Activated CD4-positive, alpha-beta T cell treated with anti-CD3 and anti-CD28 coated beads for 36 hours (primary cell): ENCODE measurements around the gene FAM107B. TPM values are rescaled to one million over a fixed set of nuclear protein-coding genes. Genes with fewer than 3 reads are reported as not detected.

Source experiments
- ATAC-seq: fragments of 200-7000 bp; cut with Tn5 transposase; one replicate; pipeline ENCODE4 v1.10.0; 2021; ENCODE audit warnings: mild to moderate bottlenecking, moderate library complexity
- CTCF ChIA-PET: fragments of 350-600 bp; sonication (Branson Sonifier 250); formaldehyde crosslinking; loops from one replicate; lab custom pipeline; 2021; ENCODE audit warnings: antibody characterized with exemption; lab: Charles Lee
- POLR2A ChIA-PET: fragments of 350-600 bp; sonication (Branson Sonifier 250); formaldehyde crosslinking; loops from one replicate; lab custom pipeline; 2021; ENCODE audit warnings: antibody characterized with exemption, inconsistent platforms; lab: Charles Lee
- DNase-seq: peaks from one replicate; pipeline ENCODE4 v3.0.0-alpha.2; 2020
- H3K27ac Mint-ChIP-seq: one replicate; pipeline ENCODE4 v1.8.0; 2021; ENCODE audit warnings: mixed read lengths
- H3K27me3 Mint-ChIP-seq: one replicate; pipeline ENCODE4 v1.8.0; 2021; ENCODE audit warnings: mixed read lengths
- H3K36me3 Mint-ChIP-seq: one replicate; pipeline ENCODE4 v1.8.0; 2021; ENCODE audit warnings: low read depth, mixed read lengths
- H3K4me1 Mint-ChIP-seq: one replicate; pipeline ENCODE4 v1.8.0; 2021; ENCODE audit warnings: mixed read lengths
- H3K4me3 Mint-ChIP-seq: one replicate; pipeline ENCODE4 v1.8.0; 2021; ENCODE audit warnings: mild to moderate bottlenecking, moderate library complexity, mixed read lengths
- H3K9me3 Mint-ChIP-seq: one replicate; pipeline ENCODE4 v1.8.0; 2021; ENCODE audit warnings: low read depth, mixed read lengths
- intact Hi-C, 2 experiments: fragments of 100-400 bp; cut with DNase I in 1 of 2; cut with micrococcal nuclease in 1 of 2; formaldehyde crosslinking; loops; one replicate each; pipeline versions ENCODE4 v1.14.2 to v1.15.1; 2022 to 2024; cut with DNase I, micrococcal nuclease
- total RNA-seq, 2 experiments: library from RNA; stranded (reverse); gene quantifications; one replicate each; pipeline ENCODE4 v1.2.3, GENCODE V29; 2021

The FAM107B gene
- total RNA-seq, 2 experiments from 2014 or later, result 126 to 148 TPM

DNA sequence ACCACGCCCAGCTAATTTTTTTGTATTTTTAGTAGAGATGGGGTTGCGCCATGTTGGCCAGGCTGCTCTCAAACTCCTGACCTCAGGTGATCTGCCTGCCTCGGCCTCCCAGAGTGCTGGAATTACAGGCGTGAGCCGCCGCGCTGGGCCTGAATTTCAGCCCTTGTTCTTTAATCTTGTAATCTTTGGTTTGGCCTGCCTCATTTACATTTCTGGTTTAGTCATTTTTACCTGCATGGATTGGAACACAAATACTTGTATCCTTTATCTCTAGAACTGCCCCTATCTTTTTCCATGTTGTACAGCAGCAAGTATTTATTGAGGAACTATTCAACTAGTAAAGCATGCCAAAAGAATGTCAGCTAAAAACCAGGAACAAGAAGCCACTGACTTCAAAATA, 248.4 kb downstream of the FAM107B start:
- no peak for ATAC-seq

DNA sequence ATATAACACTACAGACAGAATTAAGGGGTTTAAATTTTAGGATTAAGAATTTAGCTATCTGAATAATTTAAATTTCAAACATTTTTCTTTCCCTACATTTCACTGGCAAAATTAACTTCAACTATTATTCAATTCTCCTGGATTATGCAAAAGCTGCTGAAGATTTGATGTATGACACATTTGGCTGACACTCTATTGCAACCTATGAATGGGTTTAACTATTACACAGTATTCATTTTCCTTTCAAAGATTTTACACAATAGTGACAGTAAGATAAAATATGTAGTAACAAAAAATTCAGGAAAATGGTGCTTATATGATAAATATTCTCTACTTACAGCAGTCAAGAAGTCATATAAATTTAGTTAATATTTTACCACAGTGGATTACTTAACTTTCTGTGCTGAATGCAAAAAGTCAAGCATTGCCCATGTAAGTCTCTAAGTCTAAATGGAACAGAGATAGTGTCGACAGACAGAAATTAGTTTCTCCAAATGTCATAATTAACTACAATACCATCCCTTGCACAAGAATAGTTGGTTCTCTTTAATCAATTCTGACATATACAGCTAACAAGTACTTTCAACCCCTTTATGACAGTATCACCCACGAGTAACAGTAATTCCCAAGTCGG, 249.9 kb downstream of the FAM107B start:
- ChIA-PET POLR2A (no interaction called here), CTCF (interaction anchor here (1.1 to 2.7 kb wide), 4 partner anchors 12 to 313 kb away, joined by 4 to 9 read pairs (median 6); partner anchors contain the start of genes CDNF, HSPA14 and MSANTD7)
- DNase-seq, result no peak
- Mint-ChIP-seq H3K27me3 (no peaks in the 10 kb centered on the region), H3K9me3 (no peaks in the 10 kb centered on the region), H3K27ac (peak overlapping the region; percentile 19), H3K4me3 (no peak overlapping the region), H3K4me1 (peaks cover 64% of the 10 kb centered on the region), H3K36me3 (peaks cover 68% of the 10 kb centered on the region)
- intact Hi-C loops, result loop anchor here in 1 of 2 experiments (5.0 kb wide), 1 partner anchor 47 kb away; no protein-coding TSS in a partner anchor
- ATAC-seq, result no peak

More for the DNA sequence above, 248.4 kb downstream of the FAM107B start:
- Mint-ChIP-seq H3K9me3 (no peaks in the 10 kb centered on the region), H3K27me3 (no peaks in the 10 kb centered on the region), H3K4me1 (peaks cover 78% of the 10 kb centered on the region), H3K36me3 (peaks cover 65% of the 10 kb centered on the region), H3K27ac (peak overlapping the region; percentile 29), H3K4me3 (no peak overlapping the region)
- CTCF ChIA-PET, result interaction anchor here (0.6 to 1.6 kb wide), 2 partner anchors 17 to 28 kb away, joined by 3 to 12 read pairs; no protein-coding TSS in a partner anchor
- DNase-seq, result no peak
- intact Hi-C loops, result loop anchor here in 1 of 2 experiments (2.0 to 5.0 kb wide), 2 partner anchors 20 to 46 kb away; no protein-coding TSS in a partner anchor
- POLR2A ChIA-PET, result no interaction called here

DNA sequence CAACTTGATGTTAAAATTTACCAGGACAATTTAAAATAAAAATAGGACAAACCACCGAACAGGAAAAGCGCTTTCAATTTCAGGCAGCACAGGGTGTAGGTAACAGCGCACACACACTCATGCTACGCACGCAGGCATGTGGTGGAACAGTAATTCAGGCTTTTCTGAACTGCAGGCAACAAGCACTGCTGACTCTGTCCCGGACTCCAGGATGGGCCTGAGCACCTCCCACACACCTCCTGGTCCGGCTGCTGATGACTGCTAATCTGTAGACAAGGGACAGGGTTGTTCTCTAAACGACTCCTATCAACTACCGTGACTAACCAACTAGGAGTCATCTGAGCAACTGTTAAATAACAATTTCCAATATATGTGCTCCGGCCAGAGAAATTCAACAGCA, 251.4 kb downstream of the FAM107B start:
- DNase-seq, result peak; percentile 35
- H3K9me3 Mint-ChIP-seq, result no peaks in the 10 kb centered on the region
- peak; percentile 53 for ATAC-seq
- no peaks in the 10 kb centered on the region for H3K27me3 Mint-ChIP-seq
- H3K27ac Mint-ChIP-seq, result peak overlapping the region; percentile 67
- H3K36me3 Mint-ChIP-seq, result peaks cover 65% of the 10 kb centered on the region
- ChIA-PET CTCF (interaction anchor here (0.7 to 2.7 kb wide), 4 partner anchors 14 to 36 kb away, joined by 3 to 9 read pairs (median 4); no protein-coding TSS in a partner anchor), POLR2A (interaction anchor here (0.6 kb wide), 1 partner anchor 286 kb away, joined by 3 read pairs; no protein-coding TSS in a partner anchor)
- H3K4me1 Mint-ChIP-seq, result peaks cover 52% of the 10 kb centered on the region
- H3K4me3 Mint-ChIP-seq, result no peak overlapping the region
- intact Hi-C loops, result no loop called here

DNA sequence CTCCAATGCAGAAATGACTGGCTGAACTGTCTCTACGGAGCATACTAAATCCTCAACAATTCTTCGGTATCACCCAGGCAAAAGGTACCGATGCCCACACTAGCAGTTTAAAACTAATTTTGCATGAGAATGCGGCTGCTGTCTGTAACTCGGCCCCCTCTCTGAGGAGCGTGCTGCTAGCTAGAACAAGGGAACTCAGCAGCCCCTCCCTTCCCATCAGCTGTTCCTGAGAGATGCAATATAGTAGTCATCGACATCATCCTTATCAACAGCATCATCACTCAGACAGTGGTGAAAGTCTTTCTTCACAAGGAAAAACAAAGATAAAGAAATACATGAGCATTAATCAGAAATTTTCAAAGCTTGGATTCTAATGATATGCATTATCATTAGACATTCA, 254.9 kb downstream of the FAM107B start:
- ATAC-seq, result no peak
- no peaks in the 10 kb centered on the region for H3K27me3 Mint-ChIP-seq
- H3K4me1 Mint-ChIP-seq, result peaks cover 26% of the 10 kb centered on the region
- peaks cover 1% of the 10 kb centered on the region for H3K9me3 Mint-ChIP-seq
- H3K36me3 Mint-ChIP-seq, result peaks cover 55% of the 10 kb centered on the region
- H3K27ac Mint-ChIP-seq, result no peak overlapping the region
- ChIA-PET POLR2A (interaction anchor here (0.7 kb wide), 1 partner anchor 334 kb away, joined by 3 read pairs; no protein-coding TSS in a partner anchor), CTCF (interaction anchor here (0.9 to 1.7 kb wide), 6 partner anchors 9 to 317 kb away, joined by 3 to 8 read pairs (median 4); no protein-coding TSS in a partner anchor)
- intact Hi-C loops, result no loop called here
- no peak for DNase-seq
- no peak overlapping the region for H3K4me3 Mint-ChIP-seq

DNA sequence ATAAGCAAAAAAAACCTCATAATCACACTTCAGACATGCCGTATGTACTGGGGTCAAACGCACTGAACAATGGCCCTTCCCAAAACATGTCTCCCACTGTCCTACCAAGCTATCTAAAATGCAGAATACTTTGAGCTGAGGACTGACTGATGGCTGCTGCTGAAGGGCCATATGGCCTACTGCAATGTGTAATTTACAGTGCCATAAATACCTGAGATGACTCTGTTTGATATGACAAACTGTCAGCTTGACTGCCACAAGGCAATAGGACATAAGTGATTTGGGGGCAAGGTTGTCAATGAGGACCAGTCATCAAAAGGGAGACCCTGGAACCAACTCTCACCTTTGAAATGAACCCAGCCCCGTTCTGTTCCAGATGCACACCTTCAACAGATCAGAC, 256.5 kb downstream of the FAM107B start:
- intact Hi-C loops, result no loop called here
- Mint-ChIP-seq H3K4me1 (peaks cover 10% of the 10 kb centered on the region), H3K27me3 (no peaks in the 10 kb centered on the region), H3K36me3 (peaks cover 54% of the 10 kb centered on the region), H3K9me3 (peaks cover 1% of the 10 kb centered on the region), H3K27ac (no peak overlapping the region), H3K4me3 (no peak overlapping the region)
- DNase-seq (no peak), ATAC-seq (no peak)
- ChIA-PET POLR2A (no interaction called here), CTCF (interaction anchor here (0.6 to 1.3 kb wide), 3 partner anchors 19 to 40 kb away, joined by 3 to 5 read pairs (median 3); no protein-coding TSS in a partner anchor)

DNA sequence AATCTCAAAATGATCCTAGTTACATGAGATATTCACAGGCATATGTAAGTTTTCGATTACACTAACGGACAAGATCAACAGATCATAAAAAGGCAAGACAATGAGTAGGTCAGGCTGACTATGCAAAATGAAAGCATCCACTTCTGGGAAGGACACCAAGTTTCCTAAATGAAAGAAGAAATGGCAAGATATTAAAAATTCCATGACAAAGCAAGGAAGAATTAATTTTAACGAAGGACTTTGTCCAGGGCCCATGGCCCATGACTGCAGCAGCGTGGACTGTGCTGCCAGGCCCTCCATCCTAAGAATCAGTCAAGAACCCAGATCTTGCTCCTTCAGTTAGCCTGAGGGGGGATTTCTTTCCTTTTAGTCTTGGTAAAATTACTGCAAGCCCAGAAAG, 261.6 kb downstream of the FAM107B start:
- Mint-ChIP-seq H3K4me1 (peaks cover 11% of the 10 kb centered on the region), H3K36me3 (peaks cover 54% of the 10 kb centered on the region), H3K27ac (peak overlapping the region; percentile 1), H3K27me3 (no peaks in the 10 kb centered on the region), H3K4me3 (no peak overlapping the region), H3K9me3 (peaks cover 10% of the 10 kb centered on the region)
- ChIA-PET CTCF (no interaction called here), POLR2A (no interaction called here)
- intact Hi-C loops, result no loop called here
- DNase-seq (no peak), ATAC-seq (no peak)

DNA sequence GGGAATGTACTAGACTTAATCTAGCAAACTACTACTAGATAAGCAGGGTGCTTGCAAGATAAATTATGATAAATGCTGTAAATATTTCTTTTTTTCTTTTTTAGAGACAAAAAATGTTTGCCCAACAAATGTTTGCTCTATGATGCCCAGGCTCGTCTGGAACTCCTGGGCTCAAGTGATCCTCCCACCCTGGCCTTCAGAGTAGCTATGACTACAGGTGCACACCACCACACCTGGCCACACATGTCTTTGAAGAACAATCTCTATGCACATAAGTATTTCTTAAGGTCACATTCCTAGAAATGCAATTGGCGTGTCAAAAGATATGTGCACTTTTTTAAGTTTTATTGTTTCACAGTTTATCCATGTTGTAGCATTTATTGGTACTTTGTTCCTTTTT, 264.4 kb downstream of the FAM107B start:
- POLR2A ChIA-PET, result no interaction called here
- ATAC-seq (no peak), DNase-seq (no peak)
- Mint-ChIP-seq H3K9me3 (peaks cover 9% of the 10 kb centered on the region), H3K4me3 (no peak overlapping the region), H3K27ac (no peak overlapping the region), H3K36me3 (peaks cover 52% of the 10 kb centered on the region), H3K27me3 (no peaks in the 10 kb centered on the region), H3K4me1 (peaks cover 37% of the 10 kb centered on the region)
- CTCF ChIA-PET, result interaction anchor here (1.1 kb wide), 1 partner anchor 32 kb away, joined by 3 read pairs; no protein-coding TSS in a partner anchor
- intact Hi-C loops, result no loop called here

DNA sequence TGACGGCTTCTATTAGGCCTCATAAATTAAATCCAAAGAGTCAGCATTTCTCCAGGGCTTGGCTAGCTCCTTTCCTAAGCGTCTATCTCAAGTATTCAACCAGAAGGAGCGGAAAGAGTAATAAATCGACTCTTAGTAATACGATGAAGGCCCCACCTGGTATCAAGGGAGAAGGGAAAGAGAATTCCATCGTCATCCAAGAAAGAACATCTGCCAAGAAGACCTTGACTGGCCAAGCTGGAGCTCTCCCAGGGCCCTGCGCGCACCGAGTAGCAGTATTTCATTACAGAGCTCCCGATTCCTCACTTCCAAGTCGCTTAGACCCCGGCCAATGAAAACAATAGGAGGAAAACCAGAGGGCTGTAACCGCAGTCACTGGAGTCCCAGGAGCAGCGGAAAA, 266.0 kb downstream of the FAM107B start:
- H3K4me1 Mint-ChIP-seq, result peaks cover 38% of the 10 kb centered on the region
- POLR2A ChIA-PET, result interaction anchor here (1.0 to 2.1 kb wide), 2 partner anchors 97 to 323 kb away, joined by 7 to 12 read pairs; no protein-coding TSS in a partner anchor
- intact Hi-C loops, result loop anchor here (1.0 to 5.0 kb wide), 5 partner anchors 19 to 444 kb away; partner anchors contain the start of gene DCLRE1C (in 1 of the 2)

DNA sequence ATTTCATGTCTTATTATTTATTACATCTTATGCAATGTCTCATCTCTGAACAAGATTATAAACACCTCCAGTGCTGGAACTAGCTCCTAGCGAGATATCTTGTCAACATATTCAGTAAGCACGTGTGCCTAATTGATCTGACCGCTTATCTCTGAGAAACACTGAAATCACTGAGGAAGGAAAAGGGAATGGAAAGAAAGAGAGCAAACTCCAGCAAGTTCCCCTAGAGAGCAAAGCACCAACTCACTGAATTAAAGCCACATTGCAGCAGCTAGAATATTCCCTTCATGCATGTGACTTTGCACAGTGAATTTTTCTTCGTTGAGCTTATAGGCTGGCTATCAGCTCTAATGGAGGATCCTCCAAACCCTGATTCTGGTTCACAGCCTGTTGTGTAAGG, 266.9 kb downstream of the FAM107B start:
- H3K36me3 Mint-ChIP-seq, result peaks cover 43% of the 10 kb centered on the region
- H3K9me3 Mint-ChIP-seq, result peaks cover 9% of the 10 kb centered on the region
- intact Hi-C loops, result loop anchor here (1.0 to 5.0 kb wide), 7 partner anchors 19 to 445 kb away; partner anchors contain the start of gene DCLRE1C (in 1 of the 2)
- DNase-seq (no peak), ATAC-seq (no peak)
- peak overlapping the region; percentile 30 for H3K4me3 Mint-ChIP-seq
- no peaks in the 10 kb centered on the region for H3K27me3 Mint-ChIP-seq
- peak overlapping the region; percentile 72 for H3K27ac Mint-ChIP-seq
- ChIA-PET CTCF (interaction anchor here (0.6 to 2.4 kb wide), 7 partner anchors 15 to 451 kb away, joined by 3 to 6 read pairs (median 5); partner anchors contain the start of gene MEIG1), POLR2A (interaction anchor here (1.0 to 2.1 kb wide), 2 partner anchors 98 to 322 kb away, joined by 7 to 12 read pairs; no protein-coding TSS in a partner anchor)
- H3K4me1 Mint-ChIP-seq, result peaks cover 43% of the 10 kb centered on the region

More for the DNA sequence above, 266.0 kb downstream of the FAM107B start:
- Mint-ChIP-seq H3K9me3 (peaks cover 9% of the 10 kb centered on the region), H3K27me3 (no peaks in the 10 kb centered on the region), H3K36me3 (peaks cover 49% of the 10 kb centered on the region), H3K4me3 (no peak overlapping the region), H3K27ac (peak overlapping the region; percentile 66)
- ATAC-seq (no peak), DNase-seq (no peak)
- CTCF ChIA-PET, result interaction anchor here (0.6 to 2.4 kb wide), 9 partner anchors 15 to 719 kb away, joined by 3 to 6 read pairs (median 3); no protein-coding TSS in a partner anchor

DNA sequence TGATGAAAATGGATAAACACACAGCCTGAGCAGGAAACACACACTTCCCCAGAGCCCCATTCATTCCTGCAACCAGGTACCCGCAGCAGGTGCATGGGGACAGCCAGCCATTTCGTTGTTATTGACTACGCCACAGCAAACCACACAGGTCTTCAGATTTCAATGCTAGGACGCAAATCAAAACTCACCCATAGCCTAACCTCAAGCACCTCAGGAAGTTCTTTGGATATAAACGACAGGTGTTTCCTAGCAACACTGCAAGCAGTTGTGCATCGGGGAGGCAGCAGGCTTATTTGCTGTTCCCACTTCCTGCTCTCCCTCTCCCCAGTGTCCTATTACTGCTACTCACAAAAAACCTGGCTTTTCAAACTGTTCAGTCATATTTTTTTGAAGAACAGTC, 267.5 kb downstream of the FAM107B start:
- peaks cover 9% of the 10 kb centered on the region for H3K9me3 Mint-ChIP-seq
- H3K4me3 Mint-ChIP-seq, result peak overlapping the region; percentile 30
- H3K4me1 Mint-ChIP-seq, result peaks cover 43% of the 10 kb centered on the region
- H3K27ac Mint-ChIP-seq, result peak overlapping the region; percentile 72
- ChIA-PET CTCF (interaction anchor here (0.6 kb wide), 1 partner anchor 41 kb away, joined by 5 read pairs; no protein-coding TSS in a partner anchor), POLR2A (interaction anchor here (2.1 kb wide), 1 partner anchor 322 kb away, joined by 12 read pairs; no protein-coding TSS in a partner anchor)
- H3K27me3 Mint-ChIP-seq, result no peaks in the 10 kb centered on the region
- ATAC-seq (peak; percentile 50), DNase-seq (peak; percentile 58)
- peaks cover 37% of the 10 kb centered on the region for H3K36me3 Mint-ChIP-seq
- intact Hi-C loops, result loop anchor here (2.0 to 5.0 kb wide), 5 partner anchors 20 to 445 kb away; partner anchors contain the start of gene DCLRE1C (in 1 of the 2)

DNA sequence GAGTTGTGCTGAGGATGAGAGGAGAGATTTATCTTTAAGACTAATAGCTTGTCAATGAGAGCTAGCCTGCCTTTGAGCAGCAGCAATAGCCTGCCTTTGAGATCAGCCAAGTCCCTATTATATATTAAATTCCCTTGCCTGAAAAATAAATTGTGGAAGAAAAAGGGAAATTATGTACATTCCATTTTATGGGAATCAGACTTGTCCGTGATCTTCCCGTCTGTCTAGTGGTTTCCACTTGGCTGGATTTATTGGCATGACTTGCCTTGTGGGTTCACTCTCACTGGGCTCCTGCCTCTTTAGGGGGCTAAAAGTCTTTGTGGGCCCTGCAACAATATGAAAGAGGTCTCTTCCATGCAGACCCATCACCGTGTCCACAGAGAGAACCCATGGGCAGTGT, 272.3 kb downstream of the FAM107B start:
- no peak overlapping the region for H3K27ac Mint-ChIP-seq
- intact Hi-C loops, result no loop called here

More for the DNA sequence above, 272.3 kb downstream of the FAM107B start:
- POLR2A ChIA-PET, result no interaction called here
- H3K9me3 Mint-ChIP-seq, result no peaks in the 10 kb centered on the region
- no peak overlapping the region for H3K4me3 Mint-ChIP-seq
- DNase-seq, result no peak
- peaks cover 33% of the 10 kb centered on the region for H3K4me1 Mint-ChIP-seq
- ATAC-seq, result no peak
- H3K27me3 Mint-ChIP-seq, result no peaks in the 10 kb centered on the region
- CTCF ChIA-PET, result interaction anchor here (0.8 to 1.4 kb wide), 2 partner anchors 41 to 320 kb away, joined by 3 to 6 read pairs; no protein-coding TSS in a partner anchor
- peaks cover 7% of the 10 kb centered on the region for H3K36me3 Mint-ChIP-seq
